Measurements from ENCODE around the gene ENTPD5.

Gene ENTPD5

DNA sequence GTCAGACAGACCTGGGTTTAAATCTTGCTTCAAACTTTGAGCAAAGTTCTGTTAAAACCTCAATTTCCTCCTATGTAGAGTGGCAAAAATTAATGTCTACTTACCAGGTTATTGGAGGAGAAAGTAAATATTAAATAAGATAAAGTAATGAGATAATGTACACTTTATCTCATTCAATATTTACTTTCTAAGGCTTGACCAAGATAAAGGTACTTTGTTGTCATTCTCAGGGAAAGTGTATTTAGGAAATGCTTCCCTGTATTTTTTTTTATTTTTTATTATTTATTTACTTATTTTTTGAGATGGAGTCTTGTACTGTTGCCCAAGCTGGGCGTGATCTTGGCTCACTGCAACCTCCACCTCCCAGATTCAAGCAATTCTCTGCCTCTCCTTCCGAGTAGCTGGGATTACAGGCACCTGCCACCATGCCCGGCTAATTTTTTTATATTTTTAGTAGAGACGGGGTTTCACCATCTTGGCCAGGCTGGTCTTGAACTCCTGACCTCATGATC lies 73.9 kb downstream of the ENTPD5 start:
- H3K4me3 ChIP-seq (ENCODE audit: low read depth, low read length) = no peak overlapping the region
- TF ChIP-seq, protein P1, sequence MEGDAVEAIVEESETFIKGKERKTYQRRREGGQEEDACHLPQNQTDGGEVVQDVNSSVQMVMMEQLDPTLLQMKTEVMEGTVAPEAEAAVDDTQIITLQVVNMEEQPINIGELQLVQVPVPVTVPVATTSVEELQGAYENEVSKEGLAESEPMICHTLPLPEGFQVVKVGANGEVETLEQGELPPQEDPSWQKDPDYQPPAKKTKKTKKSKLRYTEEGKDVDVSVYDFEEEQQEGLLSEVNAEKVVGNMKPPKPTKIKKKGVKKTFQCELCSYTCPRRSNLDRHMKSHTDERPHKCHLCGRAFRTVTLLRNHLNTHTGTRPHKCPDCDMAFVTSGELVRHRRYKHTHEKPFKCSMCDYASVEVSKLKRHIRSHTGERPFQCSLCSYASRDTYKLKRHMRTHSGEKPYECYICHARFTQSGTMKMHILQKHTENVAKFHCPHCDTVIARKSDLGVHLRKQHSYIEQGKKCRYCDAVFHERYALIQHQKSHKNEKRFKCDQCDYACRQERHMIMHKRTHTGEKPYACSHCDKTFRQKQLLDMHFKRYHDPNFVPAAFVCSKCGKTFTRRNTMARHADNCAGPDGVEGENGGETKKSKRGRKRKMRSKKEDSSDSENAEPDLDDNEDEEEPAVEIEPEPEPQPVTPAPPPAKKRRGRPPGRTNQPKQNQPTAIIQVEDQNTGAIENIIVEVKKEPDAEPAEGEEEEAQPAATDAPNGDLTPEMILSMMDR (IDR thresholded peaks at IDR 0.05; ENCODE audit: insufficient read depth, low read depth, low read length, missing control alignments) = no peak
- no peak for DNase-seq (ENCODE audit: low read depth)

DNA sequence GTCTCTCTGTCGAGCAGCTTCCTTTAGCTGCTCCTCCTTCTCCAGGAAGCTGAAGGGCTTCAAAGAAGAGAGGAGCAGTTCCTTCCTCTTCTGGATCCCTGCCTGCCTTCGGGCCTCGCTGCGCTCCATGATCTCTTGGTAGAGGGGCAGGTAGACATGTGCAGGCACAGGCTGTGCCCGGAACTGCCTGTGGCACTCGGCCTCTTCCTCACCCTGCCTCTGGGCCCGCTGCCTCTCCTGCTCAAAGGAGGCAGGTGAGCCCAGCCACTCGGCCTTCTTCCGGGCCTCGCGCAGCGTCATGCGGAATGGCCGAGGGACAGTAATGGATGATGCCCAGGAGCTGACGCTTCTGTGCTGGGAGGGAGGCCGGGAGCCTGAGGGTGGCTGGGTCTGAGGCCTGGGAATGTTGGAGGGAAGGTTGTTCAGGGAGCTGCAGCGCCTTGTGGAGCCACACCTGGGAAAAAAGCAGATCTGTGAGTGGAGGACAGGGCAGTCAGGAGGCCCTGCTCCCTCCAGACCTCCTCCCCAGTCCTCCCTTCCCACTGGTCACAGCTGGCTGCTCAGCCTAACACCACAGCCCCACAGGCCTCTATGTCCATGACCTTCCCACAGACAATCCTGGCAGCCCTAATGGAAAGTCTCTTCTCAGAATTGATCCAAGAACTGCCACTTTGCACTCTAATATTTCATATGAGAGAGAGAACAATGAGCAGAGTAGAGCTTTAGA lies 74.5 kb downstream of the ENTPD5 start:
- DNase-seq (ENCODE audit: low read depth) = no peak
- TF ChIP-seq, protein P1 (IDR thresholded peaks at IDR 0.05; ENCODE audit: insufficient read depth, low read depth, low read length, missing control alignments) = no peak
- no peak overlapping the region for H3K4me3 ChIP-seq (ENCODE audit: low read depth, low read length)

DNA sequence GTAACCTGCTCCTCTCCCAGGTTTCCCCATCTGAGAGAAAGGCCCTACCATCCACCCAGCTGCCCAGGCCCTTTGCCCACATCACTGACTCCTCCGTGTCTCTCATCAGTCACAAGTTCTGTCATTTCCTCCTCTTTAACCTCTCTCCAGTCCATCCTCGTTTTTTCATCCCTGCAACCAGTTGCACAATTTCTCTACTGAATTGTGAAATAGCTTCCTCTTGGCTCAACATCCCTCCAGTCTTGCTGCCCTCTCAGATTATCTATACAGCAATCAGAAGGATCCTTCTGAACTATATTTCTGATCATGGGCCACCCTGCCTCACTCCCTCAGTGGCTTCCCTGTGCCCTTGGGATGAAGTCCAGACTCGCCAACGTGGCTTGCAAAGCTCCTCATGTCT lies 76.0 kb downstream of the ENTPD5 start:
- no peak for DNase-seq (ENCODE audit: low read depth)
- TF ChIP-seq, protein P1 (IDR thresholded peaks at IDR 0.05; ENCODE audit: insufficient read depth, low read depth, low read length, missing control alignments) = no peak
- no peak overlapping the region for H3K4me3 ChIP-seq (ENCODE audit: low read depth, low read length)

- DNase-seq (ENCODE audit: low read depth) = no peak
- no peak overlapping the region for H3K4me3 ChIP-seq (ENCODE audit: low read depth, low read length)
- TF ChIP-seq, protein P1 (IDR thresholded peaks at IDR 0.05; ENCODE audit: insufficient read depth, low read depth, low read length, missing control alignments) = no peak
These were observed 76.9 kb downstream of the ENTPD5 start for GRCh38 chr14:73942180-73942579.

DNA sequence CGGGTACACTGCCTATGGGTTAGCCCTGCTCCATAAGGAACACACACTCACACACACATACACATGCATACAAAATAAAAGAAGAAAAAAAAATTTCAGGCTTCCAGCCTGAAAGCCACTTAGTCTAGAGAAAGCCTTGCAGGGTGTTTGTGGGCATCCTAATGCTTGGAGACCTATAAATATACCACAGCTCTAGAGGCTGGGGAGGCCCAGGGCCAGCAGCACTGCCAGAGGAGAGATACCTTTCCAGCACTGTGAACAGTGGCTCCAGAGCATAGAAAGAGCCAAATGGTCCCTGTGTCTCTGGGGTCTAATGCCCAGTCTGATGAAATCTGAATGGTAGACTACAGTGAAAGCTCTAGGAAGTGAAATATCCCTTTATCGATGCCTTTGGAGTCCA lies 82.1 kb downstream of the ENTPD5 start:
- TF ChIP-seq, protein P1 (IDR thresholded peaks at IDR 0.05; ENCODE audit: insufficient read depth, low read depth, low read length, missing control alignments) = no peak

GRCh38 chr14:73936548-73936947 lies 82.5 kb downstream of the ENTPD5 start:
- H3K4me3 ChIP-seq (ENCODE audit: low read depth, low read length) = no peak overlapping the region
- TF ChIP-seq, protein P1 (IDR thresholded peaks at IDR 0.05; ENCODE audit: insufficient read depth, low read depth, low read length, missing control alignments) = no peak
- no peak for DNase-seq (ENCODE audit: low read depth)

More for the DNA sequence above, 82.1 kb downstream of the ENTPD5 start:
- DNase-seq (ENCODE audit: low read depth) = no peak
- no peak overlapping the region for H3K4me3 ChIP-seq (ENCODE audit: low read depth, low read length)

- peak; percentile 9 for DNase-seq (ENCODE audit: low read depth)
- TF ChIP-seq, protein P1 (IDR thresholded peaks at IDR 0.05; ENCODE audit: insufficient read depth, low read depth, low read length, missing control alignments) = no peak
- no peak overlapping the region for H3K4me3 ChIP-seq (ENCODE audit: low read depth, low read length)
These were observed 83.4 kb downstream of the ENTPD5 start for GRCh38 chr14:73935666-73936065.

All from GM12865 (cell line).